ENCODE data around the gene PVALEF.
"Not testable (repeated sequence)": the region's sequence is repeated elsewhere in the genome, so short reads cannot be mapped to it uniquely, and the experiment has no call there.

PVALEF gene

GRCh38 chr17:81221371-81221841, 56.1 kb downstream of the PVALEF start:
- no peak for DNase-seq (ENCODE audit: low spot score)

GRCh38 chr17:81221842-81222619, 56.7 kb downstream of the PVALEF start:
- DNase-seq (ENCODE audit: low spot score), result no peak

GRCh38 chr17:81222620-81222905, 57.3 kb downstream of the PVALEF start:
- no peak for DNase-seq (ENCODE audit: low spot score)

- DNase-seq (ENCODE audit: low spot score), result peak; percentile 97
These were observed 57.8 kb downstream of the PVALEF start, which contains the start of gene CEP131 for GRCh38 chr17:81222906-81223761. Gene CEP131 (minus strand): TSS chr17:81222965. CDS start chr17:81220056, 2,909 bp downstream.

- no peak for DNase-seq (ENCODE audit: low spot score)
These were observed 58.4 kb downstream of the PVALEF start for GRCh38 chr17:81223762-81224130.

- DNase-seq (ENCODE audit: low spot score), result not testable (repeated sequence)
These were observed 62.3 kb downstream of the PVALEF start for GRCh38 chr17:81227630-81228029.

GRCh38 chr17:81228420-81228819, 63.1 kb downstream of the PVALEF start:
- DNase-seq (ENCODE audit: low spot score), result peak; percentile 69

- no peak for DNase-seq (ENCODE audit: low spot score)
These were observed 63.7 kb downstream of the PVALEF start for GRCh38 chr17:81228834-81229665.

- no peak for DNase-seq (ENCODE audit: low spot score)
These were observed 64.3 kb downstream of the PVALEF start for GRCh38 chr17:81229666-81229920.

GRCh38 chr17:81230043-81230820, 64.9 kb downstream of the PVALEF start:
- DNase-seq (ENCODE audit: low spot score), result no peak

- DNase-seq (ENCODE audit: low spot score), result no peak
These were observed 65.9 kb downstream of the PVALEF start for GRCh38 chr17:81231121-81231645.

- no peak for DNase-seq (ENCODE audit: low spot score)
These were observed 66.7 kb downstream of the PVALEF start for GRCh38 chr17:81231766-81232581.

Measured in pons (tissue), 1 donor.